Brain microvascular endothelial cell (primary cell): Measurements from ENCODE around the gene FCER1G.

ENCODE experiments used
- DNase-seq: peaks from one replicate; pipeline ENCODE4 v3.0.0-alpha.2; 2020
- H3K27ac ChIP-seq: fragments of 250-450 bp; sonication (Bioruptor Pico); 2 replicates; pipeline ENCODE4 v1.5.1; 2020; ENCODE audit warnings: mild to moderate bottlenecking, moderate library complexity
- H3K27me3 ChIP-seq: fragments of 250-450 bp; sonication (Bioruptor Pico); replicated peaks from 2 replicates; pipeline ENCODE4 v1.5.1; 2020; ENCODE audit warnings: mild to moderate bottlenecking
- H3K36me3 ChIP-seq: fragments of 250-450 bp; sonication (Bioruptor Pico); replicated peaks from 2 replicates; pipeline ENCODE4 v1.5.1; 2020; ENCODE audit warnings: mild to moderate bottlenecking
- H3K4me3 ChIP-seq: 2 replicates; pipeline ENCODE4 v1.5.1; 2011; ENCODE audit warnings: low read depth, mild to moderate bottlenecking, control low read depth, low read length, moderate library complexity
- in situ Hi-C: cut with HindIII; loops from 2 replicates; pipeline ENCODE4 v1.10.0; 2017; ENCODE audit warnings: low sequenced_read_pairs, low pct_ligation_motif_present
- TF ChIP-seq, protein P1 (sequence below): IDR thresholded peaks from 2 replicates; pipeline ENCODE4 v1.5.1; 2011; ENCODE audit warnings: low read depth, mild to moderate bottlenecking, moderate library complexity, low read length, control low read depth, inconsistent platforms; ENCODE audit errors: missing control alignments

Gene FCER1G

DNA sequence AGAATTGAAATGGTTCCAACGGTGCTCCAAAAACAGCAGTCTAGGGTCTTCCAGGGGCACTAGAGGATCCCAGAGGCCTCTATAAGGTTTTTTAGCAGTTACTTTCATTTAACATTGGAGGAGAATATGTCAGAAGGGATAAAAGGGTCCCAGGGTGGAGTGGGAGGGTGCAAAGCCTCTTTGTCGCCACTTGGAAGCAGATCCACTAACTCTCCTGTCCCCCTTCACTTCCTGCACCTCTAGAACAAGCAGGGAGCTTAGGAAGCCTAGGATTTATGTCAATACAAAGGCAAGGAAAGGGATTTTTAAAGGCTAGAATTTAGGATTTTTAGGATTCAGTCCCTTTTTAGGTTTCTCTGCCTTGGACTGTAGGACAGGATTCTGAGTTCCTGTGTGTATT lies 51.7 kb downstream of the FCER1G start:
- in situ Hi-C loops = no loop called here
- DNase-seq = no peak
- no peak overlapping the region for H3K4me3 ChIP-seq
- TF ChIP-seq, protein P1, sequence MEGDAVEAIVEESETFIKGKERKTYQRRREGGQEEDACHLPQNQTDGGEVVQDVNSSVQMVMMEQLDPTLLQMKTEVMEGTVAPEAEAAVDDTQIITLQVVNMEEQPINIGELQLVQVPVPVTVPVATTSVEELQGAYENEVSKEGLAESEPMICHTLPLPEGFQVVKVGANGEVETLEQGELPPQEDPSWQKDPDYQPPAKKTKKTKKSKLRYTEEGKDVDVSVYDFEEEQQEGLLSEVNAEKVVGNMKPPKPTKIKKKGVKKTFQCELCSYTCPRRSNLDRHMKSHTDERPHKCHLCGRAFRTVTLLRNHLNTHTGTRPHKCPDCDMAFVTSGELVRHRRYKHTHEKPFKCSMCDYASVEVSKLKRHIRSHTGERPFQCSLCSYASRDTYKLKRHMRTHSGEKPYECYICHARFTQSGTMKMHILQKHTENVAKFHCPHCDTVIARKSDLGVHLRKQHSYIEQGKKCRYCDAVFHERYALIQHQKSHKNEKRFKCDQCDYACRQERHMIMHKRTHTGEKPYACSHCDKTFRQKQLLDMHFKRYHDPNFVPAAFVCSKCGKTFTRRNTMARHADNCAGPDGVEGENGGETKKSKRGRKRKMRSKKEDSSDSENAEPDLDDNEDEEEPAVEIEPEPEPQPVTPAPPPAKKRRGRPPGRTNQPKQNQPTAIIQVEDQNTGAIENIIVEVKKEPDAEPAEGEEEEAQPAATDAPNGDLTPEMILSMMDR = no peak
- peaks cover under 1% of the 10 kb centered on the region for H3K27me3 ChIP-seq
- H3K27ac ChIP-seq = no peak overlapping the region
- H3K36me3 ChIP-seq = no peaks in the 10 kb centered on the region

DNA sequence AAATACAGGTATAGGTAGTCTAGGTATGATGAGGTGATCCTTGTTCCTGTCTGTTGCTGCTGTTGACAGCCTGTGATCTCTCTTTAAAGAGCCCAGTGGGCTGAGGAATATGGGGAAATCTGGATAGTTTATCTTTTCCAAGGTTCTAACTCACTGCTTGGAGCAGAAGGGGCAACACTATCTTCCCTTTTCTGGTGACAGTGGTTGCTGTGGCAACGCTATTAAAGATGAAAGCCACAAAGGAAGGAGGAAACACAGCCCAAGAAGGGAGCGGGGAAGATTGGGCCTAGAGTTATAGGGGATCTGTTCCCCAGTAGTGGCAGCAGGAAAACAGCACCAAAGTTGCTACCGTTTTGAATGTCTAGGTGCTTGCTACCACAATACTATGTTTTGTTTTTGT lies 52.2 kb downstream of the FCER1G start:
- DNase-seq = no peak
- in situ Hi-C loops = no loop called here
- TF ChIP-seq, protein P1 = no peak
- no peaks in the 10 kb centered on the region for H3K36me3 ChIP-seq
- H3K27ac ChIP-seq = no peak overlapping the region
- H3K4me3 ChIP-seq = no peak overlapping the region
- H3K27me3 ChIP-seq = no peaks in the 10 kb centered on the region
